ENCODE results near the gene TNIK. TPM values are rescaled to one million over a fixed set of nuclear protein-coding genes. Genes with fewer than 3 reads are reported as not detected.

The TNIK gene
- total and polyA plus RNA-seq, 2 donors from 2014 or later = 3.6 to 48.9 TPM

GRCh38 chr3:171346582-171347300 lies 113.5 kb downstream of the TNIK start:
- DNase-seq = no peak
- H3K4me3 ChIP-seq (ENCODE audit: low read length in 3 of 3) = no peak overlapping the region
- FAIRE-seq = no peak
- H3K27me3 ChIP-seq (ENCODE audit: control insufficient read depth, insufficient read depth, low read length) = no peaks in the 10 kb centered on the region
- H3K4me1 ChIP-seq (ENCODE audit: control insufficient read depth in 2 of 3, insufficient read depth in 2 of 3, low read depth in 1 of 3, low read length in 3 of 3) = peaks cover 0 to 7% (median 0%) of the 10 kb centered on the region in 3 donors
- no peak for TF ChIP-seq CTCF (IDR thresholded peaks at IDR 0.05; ENCODE audit: borderline replicate concordance, extremely low read depth, insufficient read depth)
- intact Hi-C loops (cut with DNase I) = no loop called here
- H3K9me3 ChIP-seq (ENCODE audit: control insufficient read depth in 2 of 3, insufficient read depth in 1 of 3, low read length in 3 of 3) = no peaks in the 10 kb centered on the region
- no peak overlapping the region for H3K27ac ChIP-seq (ENCODE audit: low read depth in 2 of 2, low read length in 2 of 2)
- no peak overlapping the region for H3K9ac ChIP-seq (ENCODE audit: low read length in 3 of 3)
- H3K36me3 ChIP-seq (ENCODE audit: control insufficient read depth in 2 of 3, insufficient read depth in 3 of 3, low read length in 3 of 3) = no peaks in the 10 kb centered on the region

GRCh38 chr3:171346019-171346418 lies 114.2 kb downstream of the TNIK start:
- no peaks in the 10 kb centered on the region for H3K9me3 ChIP-seq (ENCODE audit: control insufficient read depth in 2 of 3, insufficient read depth in 1 of 3, low read length in 3 of 3)
- intact Hi-C loops (cut with DNase I) = no loop called here
- no peak overlapping the region for H3K27ac ChIP-seq (ENCODE audit: low read depth in 2 of 2, low read length in 2 of 2)
- no peak for FAIRE-seq
- H3K4me1 ChIP-seq (ENCODE audit: control insufficient read depth in 2 of 3, insufficient read depth in 2 of 3, low read depth in 1 of 3, low read length in 3 of 3) = peaks cover 0 to 5% (median 0%) of the 10 kb centered on the region in 3 donors
- TF ChIP-seq CTCF (IDR thresholded peaks at IDR 0.05; ENCODE audit: borderline replicate concordance, extremely low read depth, insufficient read depth) = no peak
- no peaks in the 10 kb centered on the region for H3K36me3 ChIP-seq (ENCODE audit: control insufficient read depth in 2 of 3, insufficient read depth in 3 of 3, low read length in 3 of 3)
- no peak for DNase-seq
- no peak overlapping the region for H3K4me3 ChIP-seq (ENCODE audit: low read length in 3 of 3)
- no peak overlapping the region for H3K9ac ChIP-seq (ENCODE audit: low read length in 3 of 3)
- H3K27me3 ChIP-seq (ENCODE audit: control insufficient read depth, insufficient read depth, low read length) = no peaks in the 10 kb centered on the region

GRCh38 chr3:171345107-171345843 lies 114.9 kb downstream of the TNIK start:
- H3K27ac ChIP-seq (ENCODE audit: low read depth in 2 of 2, low read length in 2 of 2) = no peak overlapping the region
- no peaks in the 10 kb centered on the region for H3K9me3 ChIP-seq (ENCODE audit: control insufficient read depth in 2 of 3, insufficient read depth in 1 of 3, low read length in 3 of 3)
- H3K36me3 ChIP-seq (ENCODE audit: control insufficient read depth in 2 of 3, insufficient read depth in 3 of 3, low read length in 3 of 3) = no peaks in the 10 kb centered on the region
- H3K9ac ChIP-seq (ENCODE audit: low read length in 3 of 3) = no peak overlapping the region
- intact Hi-C loops (cut with DNase I) = no loop called here
- no peak for TF ChIP-seq CTCF (IDR thresholded peaks at IDR 0.05; ENCODE audit: borderline replicate concordance, extremely low read depth, insufficient read depth)
- no peak overlapping the region for H3K4me3 ChIP-seq (ENCODE audit: low read length in 3 of 3)
- no peak for FAIRE-seq
- peaks cover 0 to 5% (median 0%) of the 10 kb centered on the region in 3 donors for H3K4me1 ChIP-seq (ENCODE audit: control insufficient read depth in 2 of 3, insufficient read depth in 2 of 3, low read depth in 1 of 3, low read length in 3 of 3)
- no peak for DNase-seq
- H3K27me3 ChIP-seq (ENCODE audit: control insufficient read depth, insufficient read depth, low read length) = no peaks in the 10 kb centered on the region

Data from kidney (tissue), 14 donors.